H1 (cell line): Measurements from ENCODE around the gene DICER1. TPM values are rescaled to one million over a fixed set of nuclear protein-coding genes. Genes with fewer than 3 reads are reported as not detected.

Source experiments
- CTCF ChIA-PET: fragments of 300-600 bp; sonication (Branson Sonifier 250); formaldehyde crosslinking; loops from one replicate; lab custom pipeline; 2021; ENCODE audit not compliant: partially characterized antibody; lab: Charles Lee
- POLR2A ChIA-PET: fragments of 300-600 bp; sonication (Branson Sonifier 250); formaldehyde crosslinking; loops from one replicate; lab custom pipeline; 2021; ENCODE audit warnings: inconsistent platforms; ENCODE audit not compliant: partially characterized antibody; lab: Charles Lee
- DNase-seq, 2 experiments: peaks; one replicate each; pipeline versions ENCODE4 v3.0.0 to v3.0.0-alpha.2; 2010 to 2022; ENCODE audit warnings: low spot score in 2 of 2, low read depth in 1 of 2, mixed read lengths in 1 of 2
- FAIRE-seq: peaks from 2 replicates; lab custom pipeline; 2011; peaks lifted over from hg19 to GRCh38; lab: Jason Lieb, UNC
- H2AFZ ChIP-seq: 2 replicates; pipeline ENCODE4 v1.8.1; 2012; ENCODE audit warnings: low read length, inconsistent platforms
- H2AK5ac ChIP-seq: 2 replicates; pipeline ENCODE4 v1.6.1; 2013; ENCODE audit warnings: low read depth, low read length
- H2BK120ac ChIP-seq: replicated peaks from 2 replicates; pipeline ENCODE3; 2013; ENCODE audit warnings: low read depth, low read length, inconsistent platforms
- H2BK12ac ChIP-seq: 2 replicates; pipeline ENCODE4 v1.6.1; 2013; ENCODE audit warnings: low read depth, low read length
- H2BK15ac ChIP-seq: 2 replicates; pipeline ENCODE4 v1.6.1; 2013; ENCODE audit warnings: low read length
- H2BK20ac ChIP-seq: 2 replicates; pipeline ENCODE4 v1.6.1; 2013; ENCODE audit warnings: low read length
- H2BK5ac ChIP-seq: 2 replicates; pipeline ENCODE4 v1.6.1; 2013; ENCODE audit warnings: low read depth, low read length
- H3K14ac ChIP-seq: 2 replicates; pipeline ENCODE4 v1.6.1; 2013; ENCODE audit warnings: inconsistent platforms; ENCODE audit not compliant: insufficient read length
- H3K18ac ChIP-seq: 2 replicates; pipeline ENCODE4 v1.6.1; 2013; ENCODE audit warnings: low read length; ENCODE audit errors: extremely low read depth
- H3K23ac ChIP-seq: 2 replicates; pipeline ENCODE4 v1.6.1; 2013; ENCODE audit warnings: inconsistent platforms; ENCODE audit not compliant: insufficient read length
- H3K23me2 ChIP-seq: 2 replicates; pipeline ENCODE4 v1.6.1; 2013; ENCODE audit warnings: low read depth, low read length
- H3K27ac ChIP-seq: 2 replicates; pipeline ENCODE4 v1.6.1; 2011; ENCODE audit warnings: low read depth, low read length, inconsistent platforms
- H3K27me3 ChIP-seq, 4 experiments: replicated peaks in 1 of 4; 1 replicate in 1 of 4; 2 replicates in 3 of 4; pipeline versions ENCODE4 v1.6.1 to v1.8.1; 2011 to 2013; ENCODE audit warnings: low read length in 3 of 4, mild to moderate bottlenecking in 3 of 4, inconsistent platforms in 2 of 4, mixed read lengths in 2 of 4, moderate library complexity in 1 of 4; ENCODE audit not compliant: control insufficient read depth in 3 of 4, insufficient read depth in 3 of 4; ENCODE audit errors: extremely low read depth in 1 of 4
- H3K36me3 ChIP-seq, 4 experiments: 2 replicates each; pipeline versions ENCODE4 v1.6.1 to v1.8.1; 2011 to 2013; ENCODE audit warnings: mild to moderate bottlenecking in 4 of 4, low read length in 3 of 4, moderate library complexity in 2 of 4, control low read depth in 1 of 4, inconsistent platforms in 1 of 4; ENCODE audit not compliant: insufficient read depth in 4 of 4, control insufficient read depth in 2 of 4
- H3K4ac ChIP-seq: replicated peaks from 2 replicates; pipeline ENCODE3; 2013; ENCODE audit warnings: low read length, low read depth, mixed read lengths, inconsistent platforms; ENCODE audit not compliant: insufficient read length
- H3K4me1 ChIP-seq, 4 experiments: replicated peaks in 1 of 4; 1 replicate in 1 of 4; 2 replicates in 3 of 4; pipeline versions ENCODE4 v1.6.1 to v1.8.1; 2011 to 2013; ENCODE audit warnings: low read length in 3 of 4, inconsistent platforms in 2 of 4, mixed read lengths in 1 of 4; ENCODE audit not compliant: insufficient read depth in 4 of 4, control insufficient read depth in 3 of 4
- H3K4me2 ChIP-seq, 2 experiments: 2 replicates each; pipeline versions ENCODE4 v1.6.1 to v1.8.1; 2011 to 2013; ENCODE audit warnings: low read depth in 2 of 2, low read length in 2 of 2, control low read depth in 1 of 2, inconsistent platforms in 1 of 2, mild to moderate bottlenecking in 1 of 2; ENCODE audit not compliant: insufficient read depth in 1 of 2
- H3K4me3 ChIP-seq, 4 experiments: fragments of 200-600, 300-600 bp in 1 of 4; sonication (generic), shearing (Covaris generic), sonication (Bioruptor Twin) in 1 of 4; 2 replicates each; pipeline versions ENCODE4 v1.5.1 to v1.8.1; 2011 to 2016; ENCODE audit warnings: low read length in 4 of 4, low read depth in 3 of 4, control low read depth in 2 of 4, inconsistent platforms in 2 of 4, mild to moderate bottlenecking in 2 of 4, mixed read lengths in 1 of 4, moderate library complexity in 1 of 4; ENCODE audit not compliant: insufficient read depth in 2 of 4; ENCODE audit errors: extremely low read depth in 1 of 4
- H3K56ac ChIP-seq: replicated peaks from 2 replicates; pipeline ENCODE3; 2013; ENCODE audit warnings: low read depth, mild to moderate bottlenecking, mixed read lengths, low read length, inconsistent platforms; ENCODE audit not compliant: insufficient read length
- H3K79me1 ChIP-seq: 2 replicates; pipeline ENCODE4 v1.6.1; 2013; ENCODE audit warnings: low read depth, low read length, control low read depth
- H3K79me2 ChIP-seq, 2 experiments: 2 replicates each; pipeline versions ENCODE4 v1.6.1 to v1.8.1; 2012 to 2013; ENCODE audit warnings: low read length in 2 of 2, mild to moderate bottlenecking in 2 of 2, inconsistent platforms in 1 of 2; ENCODE audit not compliant: insufficient read depth in 2 of 2, control insufficient read depth in 1 of 2
- H3K9ac ChIP-seq, 4 experiments: replicated peaks in 1 of 4; 1 replicate in 1 of 4; 2 replicates in 3 of 4; pipeline versions ENCODE4 v1.6.1 to v1.8.1; 2011 to 2013; ENCODE audit warnings: low read depth in 3 of 4, low read length in 3 of 4, control low read depth in 2 of 4, mild to moderate bottlenecking in 2 of 4, moderate library complexity in 2 of 4, inconsistent platforms in 1 of 4; ENCODE audit errors: extremely low read depth in 1 of 4
- H3K9me3 ChIP-seq, 2 experiments: 2 replicates each; pipeline versions ENCODE4 v1.6.1 to v1.8.1; 2012 to 2013; ENCODE audit warnings: mild to moderate bottlenecking in 2 of 2, moderate library complexity in 2 of 2, control low read depth in 1 of 2, inconsistent platforms in 1 of 2, low read depth in 1 of 2, low read length in 1 of 2, mixed read lengths in 1 of 2; ENCODE audit not compliant: insufficient read depth in 2 of 2
- H4K20me1 ChIP-seq, 2 experiments: replicated peaks in 1 of 2; 2 replicates each; pipeline versions ENCODE3 to v1.8.1; 2011 to 2013; ENCODE audit warnings: inconsistent platforms in 2 of 2, low read length in 2 of 2, mild to moderate bottlenecking in 1 of 2; ENCODE audit not compliant: insufficient read depth in 2 of 2, control insufficient read depth in 1 of 2
- H4K5ac ChIP-seq: 2 replicates; pipeline ENCODE4 v1.6.1; 2013; ENCODE audit warnings: low read length, low read depth, mixed read lengths, inconsistent platforms; ENCODE audit not compliant: insufficient read length
- H4K8ac ChIP-seq: 2 replicates; pipeline ENCODE4 v1.8.0; 2013; ENCODE audit warnings: mild to moderate bottlenecking, moderate library complexity, low read length, inconsistent platforms; ENCODE audit not compliant: insufficient read depth; ENCODE audit errors: extremely low read depth
- H4K91ac ChIP-seq: replicated peaks from 2 replicates; pipeline ENCODE3; 2013; ENCODE audit warnings: low read length, mixed read lengths, inconsistent platforms; ENCODE audit not compliant: insufficient read length
- BCL11A ChIP-seq, 2 experiments: IDR thresholded peaks; one replicate each; pipeline ENCODE4 v1.6.1; 2011; ENCODE audit warnings: low read depth in 2 of 2, low read length in 2 of 2, mild to moderate bottlenecking in 2 of 2
- CBX8 ChIP-seq: fragments of 300-800, 300-1000 bp; sonication (generic); IDR thresholded peaks from 2 replicates; pipeline ENCODE4 v1.7.1; 2016; ENCODE audit warnings: low read depth, low read length, borderline replicate concordance
- EZH2 ChIP-seq: fragments of 200-600 bp; sonication (generic); IDR thresholded peaks from 2 replicates; pipeline ENCODE4 v1.7.1; 2012; ENCODE audit warnings: low read depth, mild to moderate bottlenecking, moderate library complexity, low read length, inconsistent platforms; ENCODE audit not compliant: severe bottlenecking
- JUN ChIP-seq: IDR thresholded peaks from 2 replicates; pipeline ENCODE4 v1.6.1; 2011; ENCODE audit warnings: low read depth, mild to moderate bottlenecking, improper control_type of control experiment, low read length
- POLR2AphosphoS5 ChIP-seq: IDR thresholded peaks from 2 replicates; pipeline ENCODE4 v1.6.1; 2011; ENCODE audit warnings: low read depth, low read length
- TBP ChIP-seq: IDR thresholded peaks from 2 replicates; pipeline ENCODE4 v1.6.1; 2011; ENCODE audit warnings: low read depth, low read length, improper control_type of control experiment
- WGBS, 2 experiments: shearing (Covaris generic) in 1 of 2; methylation state at CpG; one replicate each; pipeline versions ENCODE4 v1.1.6 to v1.1.7; 2013 to 2015; ENCODE audit warnings: low lambda C conversion rate in 2 of 2, mixed read lengths in 2 of 2, inconsistent platforms in 1 of 2, low coverage in 1 of 2, missing lambda C conversion rate in 1 of 2; ENCODE audit not compliant: insufficient replicate concordance in 2 of 2, insufficient coverage in 1 of 2, insufficient read length in 1 of 2; ENCODE audit errors: extremely low coverage in 1 of 2, missing lambda C conversion rate in 1 of 2; 5-methylcytosine and 5-hydroxymethylcytosine counted together
- polyA plus RNA-seq, 7 experiments: library from polyadenylated mRNA; depleted of rRNA in 3 of 7; stranded (reverse) in 5 of 7; unstranded in 2 of 7; fragments of >200 nt in 5 of 7; fragments of 200-250 nt in 2 of 7; gene quantifications; 1 replicate in 5 of 7; 2 replicates in 1 of 7; 4 replicates in 1 of 7; pipeline versions ENCODE4 v1.2.1 to v1.2.3, GENCODE V29; 2011 to 2013; ENCODE audit warnings: missing spikeins in 2 of 7, mixed read lengths in 2 of 7
- total RNA-seq: library from RNA; stranded (reverse); fragmentation: NEBNext Ultra II Directional; extraction: Animal tissue kit (Norgen Biotek cat#: 25700); gene quantifications from 2 replicates; pipeline ENCODE4 v1.2.1, GENCODE V29; 2021

DICER1 gene
- total and polyA plus RNA-seq, 2 of the 8 experiments (the other 6 are each of a cell fraction or from before 2014, with no cell fraction given), result 11.9 to 61.8 TPM

DNA sequence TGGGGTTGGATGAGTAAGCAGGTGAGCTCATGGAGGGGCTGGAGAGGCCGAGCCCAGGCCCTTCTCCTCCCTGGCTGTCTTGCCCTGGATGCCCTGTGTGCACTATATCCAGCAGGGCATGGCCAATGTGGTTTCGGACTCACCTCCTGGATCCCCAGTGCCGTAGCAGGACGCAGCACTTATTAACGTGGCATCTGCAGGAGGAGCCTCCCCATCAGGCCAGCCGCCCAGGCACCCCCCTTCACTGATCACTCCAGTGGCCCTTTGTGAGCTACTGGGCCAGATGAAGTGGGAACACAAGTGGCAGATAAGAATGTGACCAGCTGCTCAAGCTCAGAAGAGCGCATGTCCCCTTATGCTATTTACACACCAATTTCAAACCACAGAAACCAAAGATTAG lies 43.1 kb upstream of the DICER1 start:
- Histone ChIP-seq H3K18ac (no peak overlapping the region), H3K79me2 (no peaks in the 10 kb centered on the region), H2AFZ (no peak overlapping the region), H3K9me3 (no peaks in the 10 kb centered on the region; a peak in 2 of 4 replicates), H2AK5ac (no peak overlapping the region), H2BK15ac (0 out of 2 replicates have a peak overlapping the region, but pooled peaks have one; percentile 2), H3K14ac (no peak overlapping the region), H3K4me3 (no peak overlapping the region), H3K27ac (no peak overlapping the region), H3K23me2 (no peaks in the 10 kb centered on the region), H2BK12ac (no peak overlapping the region), H3K4ac (no peak overlapping the region), H2BK120ac (no peak overlapping the region), H3K36me3 (peaks cover 0 to 7% (median 0%) of the 10 kb centered on the region in 4 experiments; a peak in 2 of 8 replicates), H4K91ac (no peak overlapping the region), H4K5ac (no peak overlapping the region), H2BK5ac (no peak overlapping the region), H3K56ac (no peak overlapping the region), H2BK20ac (no peak overlapping the region; the same call in 1 of the 2 replicates), H4K8ac (no peak overlapping the region), H3K79me1 (no peaks in the 10 kb centered on the region), H3K4me2 (no peak overlapping the region)
- no peak for FAIRE-seq
- TF ChIP-seq BCL11A (IDR thresholded peaks at IDR 0.05; ENCODE audit: low read depth in 2 of 2, low read length in 2 of 2) (no peak), POLR2AphosphoS5 (no peak), TBP (no peak), CBX8 (no peak), EZH2 (no peak), JUN (no peak)
- TF ChIP-seq, all 59 proteins: peak for 0
- Histone ChIP-seq H3K4me1 (peaks cover 12 to 25% (median 18%) of the 10 kb centered on the region in 4 experiments), H4K20me1 (no peaks in the 10 kb centered on the region), H3K23ac (no peak overlapping the region), H3K9ac (no peak overlapping the region), H3K27me3 (no peaks in the 10 kb centered on the region)
- DNase-seq, result no peak
- CTCF ChIA-PET, result interaction anchor here (1.2 kb wide), 2 partner anchors 17 to 41 kb away, joined by 3 read pairs; no protein-coding TSS in a partner anchor
- 87% methylated on average over 7 of the region's 7 CpGs; no CpG with 5 or more reads in 1 of the 2 experiments for WGBS, 2 experiments
- POLR2A ChIA-PET, result interaction anchor here (1.1 to 1.2 kb wide), 2 partner anchors 7 to 11 kb away, joined by 3 to 4 read pairs; no protein-coding TSS in a partner anchor
